SK-N-MC (cell line): ENCODE measurements around the gene M6PR.

Experiments
- DNase-seq: peaks from one replicate; pipeline ENCODE4 v3.0.0-alpha.2; 2011; ENCODE audit warnings: low read depth, low spot score
- H3K27ac ChIP-seq: fragments of 200-600 bp; sonication (generic); 2 replicates; pipeline ENCODE4 v1.5.1; 2016; ENCODE audit warnings: mixed run types
- H3K36me3 ChIP-seq: fragments of 200-600 bp; sonication (generic); 2 replicates; pipeline ENCODE4 v1.6.1; 2017; ENCODE audit warnings: antibody characterized with exemption, low read length, mixed read lengths; ENCODE audit not compliant: insufficient read depth
- H3K4me3 ChIP-seq: fragments of 200-600 bp; sonication (generic); 2 replicates; pipeline ENCODE4 v1.5.1; 2016
- H3K9ac ChIP-seq: fragments of 200-600 bp; sonication (generic); 2 replicates; pipeline ENCODE4 v1.8.0; 2017; ENCODE audit warnings: mixed run types, mixed read lengths; ENCODE audit not compliant: insufficient read length
- H3K9me3 ChIP-seq: fragments of 200-600 bp; sonication (generic); 2 replicates; pipeline ENCODE4 v1.6.1; 2017; ENCODE audit warnings: low read depth, mild to moderate bottlenecking, antibody characterized with exemption, low read length, moderate library complexity, mixed read lengths
- EZH2 ChIP-seq: fragments of 200-600 bp; sonication (generic); IDR thresholded peaks from one replicate; pipeline ENCODE4 v1.6.1; 2017; ENCODE audit warnings: antibody characterized with exemption
- FOXP2 ChIP-seq: optimal IDR thresholded peaks from 2 replicates; pipeline ENCODE3; 2011; ENCODE audit warnings: mild to moderate bottlenecking, moderate library complexity; ENCODE audit not compliant: insufficient read depth; ENCODE audit errors: extremely low read length, control extremely low read depth
- POLR2AphosphoS5 ChIP-seq: IDR thresholded peaks from 2 replicates; pipeline ENCODE4 v1.6.1; 2012; ENCODE audit warnings: mild to moderate bottlenecking, low read depth, low read length, borderline replicate concordance

M6PR gene

DNA sequence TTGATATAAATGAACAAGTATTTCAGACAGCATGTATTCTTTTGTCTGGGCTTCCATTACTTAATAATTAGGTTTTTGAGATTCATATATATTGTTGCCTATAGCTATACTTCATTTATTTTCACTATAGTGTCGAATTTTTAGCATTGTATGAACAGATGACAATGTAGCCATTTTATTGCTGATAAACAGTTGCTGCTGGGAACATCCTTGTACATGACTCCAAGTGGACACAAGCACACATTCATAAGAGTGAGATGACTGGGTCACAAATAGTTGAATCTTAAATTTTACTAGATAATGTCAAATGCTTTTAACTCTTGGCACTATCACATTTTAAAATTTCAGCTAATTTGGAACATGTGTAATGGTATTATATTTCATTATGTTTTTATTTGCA, 54.5 kb downstream of the M6PR start:
- no peaks in the 10 kb centered on the region for H3K9me3 ChIP-seq
- H3K9ac ChIP-seq, result peak overlapping the region; percentile 27
- DNase-seq, result no peak
- no peaks in the 10 kb centered on the region for H3K36me3 ChIP-seq
- TF ChIP-seq FOXP2 (no peak), EZH2 (no peak)
- peak overlapping the region; percentile 76 for H3K27ac ChIP-seq
- H3K4me3 ChIP-seq, result peak overlapping the region; percentile 31

DNA sequence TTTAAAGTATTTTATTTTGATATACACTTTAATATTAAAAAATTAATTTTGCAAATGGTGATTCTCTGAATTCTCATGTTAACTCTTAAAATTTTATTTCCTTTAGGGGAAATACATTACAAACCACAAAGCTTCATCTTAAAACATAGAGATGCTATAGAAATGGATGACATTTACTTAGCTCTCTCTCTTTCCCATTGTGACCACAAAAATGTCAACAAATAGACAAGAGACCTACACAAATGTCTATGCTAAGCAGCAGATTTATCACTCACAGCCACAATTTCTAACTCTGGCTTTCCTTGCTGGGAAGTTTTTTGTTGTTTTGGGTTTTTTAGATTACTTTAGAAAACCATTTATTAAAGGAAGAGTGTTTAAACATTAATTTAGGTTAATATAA, 55.1 kb downstream of the M6PR start:
- Histone ChIP-seq H3K9me3 (no peaks in the 10 kb centered on the region), H3K9ac (peak overlapping the region; percentile 27), H3K27ac (peak overlapping the region; percentile 76), H3K4me3 (0 out of 2 replicates have a peak overlapping the region, but pooled peaks have one; percentile 31), H3K36me3 (no peaks in the 10 kb centered on the region)
- TF ChIP-seq FOXP2, result no peak
- no peak for TF ChIP-seq EZH2
- TF ChIP-seq POLR2AphosphoS5, result no peak
- peak; percentile 32 for DNase-seq

- Histone ChIP-seq H3K27ac (no peak overlapping the region), H3K9ac (no peak overlapping the region), H3K36me3 (no peaks in the 10 kb centered on the region), H3K9me3 (no peaks in the 10 kb centered on the region), H3K4me3 (no peak overlapping the region)
- DNase-seq, result no peak
- no peak for TF ChIP-seq EZH2
- no peak for TF ChIP-seq FOXP2
- no peak for TF ChIP-seq POLR2AphosphoS5
These were observed 57.5 kb downstream of the M6PR start for GRCh38 chr12:8891976-8892375.
